Tibial nerve (tissue), 4 donors: ENCODE results near the gene OTOG.

Experiments used
- EP300 ChIP-seq, 2 donors: sonication (generic); formaldehyde crosslinking; IDR thresholded peaks; one replicate each; pipeline ENCODE4 v1.6.1; 2017; ENCODE audit warnings: antibody characterized with exemption in 2 of 2, mild to moderate bottlenecking in 1 of 2
- POLR2A ChIP-seq, 2 donors: fragments of 450-650 bp; IDR thresholded peaks; one replicate each; pipeline ENCODE4 v1.6.1; 2017; ENCODE audit warnings: antibody characterized with exemption in 2 of 2, mild to moderate bottlenecking in 2 of 2, moderate library complexity in 2 of 2
- TF ChIP-seq, protein P1 (sequence below), 5 experiments: fragments of 200-600 bp in 3 of 5; fragments of 450-650 bp in 2 of 5; sonication (generic) in 3 of 5; IDR thresholded peaks; one replicate each; pipeline ENCODE4 v1.5.1; 2016 to 2019; ENCODE audit warnings: antibody characterized with exemption in 5 of 5, mild to moderate bottlenecking in 3 of 5, moderate library complexity in 2 of 5

DNA sequence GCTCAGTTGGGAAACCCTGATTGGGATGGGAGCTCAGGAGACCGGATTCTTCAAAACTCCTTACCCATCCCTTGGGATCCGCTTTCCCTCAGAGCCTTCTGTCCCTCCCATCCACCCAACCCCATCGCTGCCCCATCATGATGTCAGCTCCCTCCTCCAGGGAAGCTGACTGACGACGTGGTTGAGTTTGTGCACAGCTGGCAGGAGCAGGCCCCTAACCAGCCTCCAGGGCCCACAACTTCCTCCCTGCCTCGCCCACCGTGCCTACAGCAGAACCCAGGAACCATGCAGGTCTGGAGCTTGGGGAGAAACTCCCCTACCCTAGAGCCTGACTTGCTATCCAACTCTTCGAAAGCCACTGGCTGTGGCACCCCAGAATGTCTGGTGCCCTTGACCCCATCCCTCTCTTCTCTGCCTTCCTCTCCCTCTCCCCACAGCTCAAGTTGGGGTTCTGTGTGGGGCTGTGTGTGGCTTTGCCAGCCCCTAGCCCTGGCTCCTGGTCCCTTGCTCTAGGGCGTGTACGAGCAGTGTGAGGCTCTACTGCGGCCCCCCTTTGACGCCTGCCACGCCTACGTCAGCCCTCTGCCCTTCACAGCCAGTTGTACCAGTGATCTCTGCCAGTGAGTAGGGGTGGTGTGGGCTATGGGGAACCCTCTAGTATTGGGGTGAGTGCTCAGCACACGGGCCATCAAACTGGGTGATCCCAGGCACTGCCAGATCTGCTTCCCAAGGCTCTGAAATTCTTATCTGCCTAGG lies 11.1 kb downstream of the OTOG start:
- TF ChIP-seq, protein P1, sequence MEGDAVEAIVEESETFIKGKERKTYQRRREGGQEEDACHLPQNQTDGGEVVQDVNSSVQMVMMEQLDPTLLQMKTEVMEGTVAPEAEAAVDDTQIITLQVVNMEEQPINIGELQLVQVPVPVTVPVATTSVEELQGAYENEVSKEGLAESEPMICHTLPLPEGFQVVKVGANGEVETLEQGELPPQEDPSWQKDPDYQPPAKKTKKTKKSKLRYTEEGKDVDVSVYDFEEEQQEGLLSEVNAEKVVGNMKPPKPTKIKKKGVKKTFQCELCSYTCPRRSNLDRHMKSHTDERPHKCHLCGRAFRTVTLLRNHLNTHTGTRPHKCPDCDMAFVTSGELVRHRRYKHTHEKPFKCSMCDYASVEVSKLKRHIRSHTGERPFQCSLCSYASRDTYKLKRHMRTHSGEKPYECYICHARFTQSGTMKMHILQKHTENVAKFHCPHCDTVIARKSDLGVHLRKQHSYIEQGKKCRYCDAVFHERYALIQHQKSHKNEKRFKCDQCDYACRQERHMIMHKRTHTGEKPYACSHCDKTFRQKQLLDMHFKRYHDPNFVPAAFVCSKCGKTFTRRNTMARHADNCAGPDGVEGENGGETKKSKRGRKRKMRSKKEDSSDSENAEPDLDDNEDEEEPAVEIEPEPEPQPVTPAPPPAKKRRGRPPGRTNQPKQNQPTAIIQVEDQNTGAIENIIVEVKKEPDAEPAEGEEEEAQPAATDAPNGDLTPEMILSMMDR (IDR thresholded peaks at IDR 0.05) = no peak
- no peak for TF ChIP-seq POLR2A (IDR thresholded peaks at IDR 0.05)
- no peak for TF ChIP-seq EP300 (IDR thresholded peaks at IDR 0.05)
